Gastrocnemius medialis (tissue), 4 donors: ENCODE data around the gene EPHX1. TPM values are rescaled to one million over a fixed set of nuclear protein-coding genes. Genes with fewer than 3 reads are reported as not detected.

ENCODE experiments used
- ATAC-seq, 2 donors: fragments of 150-250 bp; one replicate each; pipeline ENCODE4 v1.9.1; 2016
- DNase-seq, 2 donors: peaks; one replicate each; pipeline ENCODE4 v3.0.0-alpha.2; 2019
- H3K27ac ChIP-seq, 4 donors: fragments of 200-600 bp; sonication (generic); 1 replicate in 1 of 4; 2 replicates in 3 of 4; pipeline ENCODE4 v1.5.1; 2016 to 2018; ENCODE audit warnings: mild to moderate bottlenecking in 2 of 4, moderate library complexity in 1 of 4
- H3K27me3 ChIP-seq, 3 donors: fragments of 200-600 bp; sonication (generic) in 2 of 3; 1 replicate in 1 of 3; 2 replicates in 2 of 3; pipeline versions ENCODE4 v1.5.1 to v1.6.0; 2016 to 2019; ENCODE audit warnings: mild to moderate bottlenecking in 1 of 3, moderate library complexity in 1 of 3
- H3K36me3 ChIP-seq, 2 donors: fragments of 200-600 bp; sonication (generic) in 1 of 2; one replicate each; pipeline ENCODE4 v1.5.1; 2017 to 2018
- H3K4me1 ChIP-seq, 2 donors: fragments of 200-600 bp; sonication (generic) in 1 of 2; one replicate each; pipeline ENCODE4 v1.5.1; 2016 to 2017; ENCODE audit warnings: mild to moderate bottlenecking in 2 of 2
- H3K4me3 ChIP-seq, 4 donors: fragments of 200-600 bp; sonication (generic) in 3 of 4; 1 replicate in 1 of 4; 2 replicates in 3 of 4; pipeline ENCODE4 v1.5.1; 2016 to 2019; ENCODE audit warnings: mild to moderate bottlenecking in 2 of 4
- H3K9me3 ChIP-seq, 3 donors: fragments of 200-600 bp; sonication (generic) in 2 of 3; 1 replicate in 1 of 3; 2 replicates in 2 of 3; pipeline ENCODE4 v1.5.1; 2016 to 2019
- POLR2A ChIP-seq, 2 donors: fragments of 450-650 bp; IDR thresholded peaks; one replicate each; pipeline ENCODE4 v1.6.1; 2017; ENCODE audit warnings: antibody characterized with exemption in 2 of 2, mild to moderate bottlenecking in 2 of 2, moderate library complexity in 2 of 2
- in situ Hi-C, 4 donors: fragments of 200-750 bp; cut with MboI; loops; one replicate each; pipeline versions ENCODE4 v1.15.0 to v1.8.0; 2017; ENCODE audit warnings: low sequenced_read_pairs in 4 of 4
- intact Hi-C: fragments of 100-400 bp; cut with DNase I; formaldehyde crosslinking; loops from one replicate; pipeline ENCODE4 v1.15.1; 2023; ENCODE audit warnings: low total_unique reads
- total RNA-seq, 4 donors: library from RNA; depleted of rRNA; stranded (reverse); fragments of >200 nt; gene quantifications; one replicate each; pipeline versions ENCODE4 v1.1.0 to v1.2.3, GENCODE V29; 2016
- TF ChIP-seq, protein P1 (sequence below), 5 experiments: fragments of 450-650 bp in 3 of 5; fragments of 200-600 bp in 2 of 5; sonication (generic) in 2 of 5; IDR thresholded peaks in 4 of 5; conservative IDR thresholded peaks in 1 of 5; 1 replicate in 4 of 5; 2 replicates in 1 of 5; pipeline ENCODE4 v1.5.1; 2016 to 2019; ENCODE audit warnings: antibody characterized with exemption in 5 of 5, mild to moderate bottlenecking in 3 of 5, moderate library complexity in 3 of 5

The EPHX1 gene
- total RNA-seq, 4 donors from 2014 or later, result 65.7 to 155 (median 108) TPM

DNA sequence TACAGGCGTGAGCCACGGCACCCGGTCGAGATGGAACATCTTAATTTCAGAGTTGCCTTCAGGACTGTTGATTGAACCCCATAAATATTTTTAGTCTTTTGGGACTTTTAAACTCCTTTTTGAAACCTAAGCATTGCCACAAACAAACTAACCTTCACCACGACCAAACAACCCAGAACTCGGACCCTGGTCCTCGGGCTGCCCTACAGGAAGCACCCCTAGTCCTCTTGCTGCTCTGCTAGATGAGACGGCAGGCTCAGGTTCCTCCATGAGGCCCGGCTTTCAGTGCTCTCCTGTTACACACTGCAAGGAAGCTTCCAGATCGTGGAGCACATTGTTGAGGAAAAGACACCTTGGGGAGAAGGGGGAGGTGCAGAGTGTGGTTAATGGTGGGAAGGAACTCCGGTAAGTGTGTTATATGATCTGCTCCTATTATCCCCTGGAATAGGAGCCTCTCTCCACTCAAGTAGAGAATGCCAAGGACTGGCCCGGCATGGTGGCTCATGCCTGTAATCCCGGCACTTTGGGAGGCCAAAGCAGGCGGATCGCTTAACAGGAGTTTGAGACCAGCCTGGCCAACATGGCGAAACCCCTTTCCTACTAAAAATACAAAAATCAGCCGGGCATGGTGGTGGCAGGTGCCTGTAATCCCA is 5.7 kb downstream of the EPHX1 start:
- no peak for TF ChIP-seq POLR2A (IDR thresholded peaks at IDR 0.05)
- TF ChIP-seq, protein P1, sequence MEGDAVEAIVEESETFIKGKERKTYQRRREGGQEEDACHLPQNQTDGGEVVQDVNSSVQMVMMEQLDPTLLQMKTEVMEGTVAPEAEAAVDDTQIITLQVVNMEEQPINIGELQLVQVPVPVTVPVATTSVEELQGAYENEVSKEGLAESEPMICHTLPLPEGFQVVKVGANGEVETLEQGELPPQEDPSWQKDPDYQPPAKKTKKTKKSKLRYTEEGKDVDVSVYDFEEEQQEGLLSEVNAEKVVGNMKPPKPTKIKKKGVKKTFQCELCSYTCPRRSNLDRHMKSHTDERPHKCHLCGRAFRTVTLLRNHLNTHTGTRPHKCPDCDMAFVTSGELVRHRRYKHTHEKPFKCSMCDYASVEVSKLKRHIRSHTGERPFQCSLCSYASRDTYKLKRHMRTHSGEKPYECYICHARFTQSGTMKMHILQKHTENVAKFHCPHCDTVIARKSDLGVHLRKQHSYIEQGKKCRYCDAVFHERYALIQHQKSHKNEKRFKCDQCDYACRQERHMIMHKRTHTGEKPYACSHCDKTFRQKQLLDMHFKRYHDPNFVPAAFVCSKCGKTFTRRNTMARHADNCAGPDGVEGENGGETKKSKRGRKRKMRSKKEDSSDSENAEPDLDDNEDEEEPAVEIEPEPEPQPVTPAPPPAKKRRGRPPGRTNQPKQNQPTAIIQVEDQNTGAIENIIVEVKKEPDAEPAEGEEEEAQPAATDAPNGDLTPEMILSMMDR (IDR thresholded peaks at IDR 0.05 in 4 of 5, conservative IDR thresholded peaks at IDR 0.05 in 1 of 5), result no peak
- Histone ChIP-seq H3K4me1 (peaks cover 91% of the 10 kb centered on the region in 2 donors), H3K27me3 (no peaks in the 10 kb centered on the region), H3K27ac (peak overlapping the region; percentile 94 to 97 (median 96)), H3K4me3 (no peak overlapping the region), H3K36me3 (no peaks in the 10 kb centered on the region), H3K9me3 (no peaks in the 10 kb centered on the region)
- intact Hi-C loops (loop anchor here (2.0 kb wide), 2 partner anchors 19 to 67 kb away; partner anchors contain the start of gene TMEM63A), in situ Hi-C loops (no loop called here)
- DNase-seq (peak; percentile 66 to 77), ATAC-seq (peak; percentile 38 to 49)

DNA sequence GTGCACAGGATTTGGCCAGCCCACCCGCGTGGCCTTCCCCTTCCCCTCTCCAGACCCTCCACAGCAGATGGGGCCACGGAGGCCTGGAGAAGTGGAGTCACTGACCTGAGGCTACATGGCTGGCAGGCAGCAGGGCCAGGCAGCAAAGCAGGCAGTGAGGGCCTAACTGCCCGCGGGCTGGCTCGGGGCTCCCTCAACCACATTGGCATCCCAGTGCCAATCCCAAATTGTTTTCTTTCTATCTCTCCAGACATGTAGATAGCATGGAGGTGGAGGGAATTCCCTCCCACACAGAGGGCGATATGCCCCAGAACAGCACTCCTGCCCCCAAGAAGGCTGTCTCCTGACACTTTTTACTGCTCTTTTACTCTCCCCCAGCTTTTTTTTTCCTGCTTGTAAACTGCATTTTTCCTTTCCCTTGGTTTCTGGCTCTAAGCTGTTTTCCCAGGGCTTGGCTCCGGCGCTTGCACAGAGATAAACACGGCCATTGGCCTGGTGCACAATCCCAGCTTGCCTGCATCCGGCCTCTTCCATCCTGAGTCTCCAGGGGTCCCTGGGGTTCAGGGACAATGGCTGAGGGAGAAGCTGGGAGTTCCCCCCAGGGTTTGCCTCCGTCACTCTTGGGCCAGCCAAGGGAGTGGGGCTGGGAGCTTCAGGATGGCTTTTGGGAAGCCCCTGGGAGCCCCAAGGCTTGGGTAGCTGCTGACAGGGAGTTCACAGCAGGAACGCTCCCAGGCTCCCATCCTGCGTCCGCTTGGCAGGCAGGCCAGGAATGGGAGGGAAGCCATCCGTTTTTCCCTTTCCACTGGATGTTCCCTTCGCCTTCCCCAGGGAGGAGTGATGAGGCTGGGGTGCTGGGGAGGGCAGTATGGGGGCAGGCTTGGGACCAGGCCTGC is 7.0 kb downstream of the EPHX1 start:
- DNase-seq (peak; percentile 41 to 63), ATAC-seq (peak; percentile 28 to 33)
- in situ Hi-C loops (no loop called here), intact Hi-C loops (loop anchor here (2.0 kb wide), 2 partner anchors 18 to 66 kb away; partner anchors contain the start of gene TMEM63A)
- Histone ChIP-seq H3K27me3 (no peaks in the 10 kb centered on the region), H3K4me3 (peak overlapping the region; percentile 1 to 22 (median 2)), H3K36me3 (no peaks in the 10 kb centered on the region), H3K9me3 (no peaks in the 10 kb centered on the region), H3K27ac (peak overlapping the region; percentile 94 to 97 (median 96)), H3K4me1 (peaks cover 83 to 96% of the 10 kb centered on the region in 2 donors)
- TF ChIP-seq, protein P1 (IDR thresholded peaks at IDR 0.05 in 4 of 5, conservative IDR thresholded peaks at IDR 0.05 in 1 of 5), result no peak
- TF ChIP-seq POLR2A (IDR thresholded peaks at IDR 0.05), result no peak

DNA sequence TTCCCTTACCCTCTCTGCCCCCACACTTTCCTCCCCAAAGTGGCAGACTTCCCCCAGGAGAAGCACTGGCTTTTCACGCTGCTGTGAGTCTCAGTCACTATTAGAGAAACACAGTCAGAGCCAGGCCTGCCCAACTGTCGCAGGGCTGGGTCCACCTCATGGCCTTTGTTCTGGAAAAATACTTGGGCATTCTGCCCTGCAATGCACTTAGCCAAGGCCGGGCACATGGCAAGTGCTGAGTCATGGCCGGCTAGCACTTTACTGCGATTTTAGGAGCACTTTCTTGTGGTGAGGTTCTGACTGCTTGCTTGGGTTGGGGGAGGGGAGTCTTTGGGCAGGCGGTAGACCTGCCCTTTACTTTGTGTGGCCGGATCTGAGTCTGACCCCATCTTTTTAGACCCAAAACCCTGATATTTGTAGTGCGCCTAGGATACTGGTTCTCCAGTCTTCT is 7.7 kb downstream of the EPHX1 start:
- Histone ChIP-seq H3K27me3 (no peaks in the 10 kb centered on the region), H3K27ac (peak overlapping the region; percentile 94 to 97 (median 96)), H3K36me3 (no peaks in the 10 kb centered on the region), H3K9me3 (no peaks in the 10 kb centered on the region), H3K4me1 (peaks cover 82 to 96% of the 10 kb centered on the region in 2 donors), H3K4me3 (peak overlapping the region; percentile 1 to 22 (median 2))
- ATAC-seq (peak; percentile 73 to 78), DNase-seq (peak; percentile 88 to 91)
- TF ChIP-seq POLR2A (IDR thresholded peaks at IDR 0.05), result peak in 1 of 2 donors; percentile 27
- TF ChIP-seq, protein P1 (IDR thresholded peaks at IDR 0.05 in 4 of 5, conservative IDR thresholded peaks at IDR 0.05 in 1 of 5), result no peak
- intact Hi-C loops, result loop anchor here (2.0 kb wide), 2 partner anchors 17 to 65 kb away; partner anchors contain the start of gene TMEM63A
- in situ Hi-C loops, result no loop called here

DNA sequence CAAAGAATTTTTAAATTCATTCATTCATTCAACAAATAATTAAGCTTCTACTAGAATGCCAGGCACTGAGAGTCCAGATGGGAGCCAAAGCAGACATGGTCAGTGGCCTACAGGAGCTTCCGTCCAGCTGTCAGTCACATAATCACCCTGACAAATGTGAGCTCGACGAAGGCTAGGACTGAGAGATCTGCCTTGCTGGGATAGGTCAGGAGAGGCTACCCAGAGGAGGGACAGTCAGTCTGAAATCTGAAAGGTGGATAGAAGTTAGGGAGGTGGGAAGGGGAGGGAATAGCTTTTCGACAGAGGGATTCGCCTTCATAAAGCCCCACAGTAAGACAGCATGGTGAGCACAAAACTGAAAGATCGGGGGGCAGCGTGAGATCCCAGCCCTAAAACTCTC is 8.3 kb downstream of the EPHX1 start:
- intact Hi-C loops, result no loop called here
- DNase-seq (no peak), ATAC-seq (peak; percentile 43)
- Histone ChIP-seq H3K9me3 (no peaks in the 10 kb centered on the region), H3K4me3 (no peak overlapping the region), H3K4me1 (peaks cover 76 to 96% of the 10 kb centered on the region in 2 donors), H3K36me3 (no peaks in the 10 kb centered on the region), H3K27ac (peak overlapping the region; percentile 94 to 97 (median 96)), H3K27me3 (no peaks in the 10 kb centered on the region)
- TF ChIP-seq, protein P1 (IDR thresholded peaks at IDR 0.05 in 4 of 5, conservative IDR thresholded peaks at IDR 0.05 in 1 of 5), result no peak
- TF ChIP-seq POLR2A (IDR thresholded peaks at IDR 0.05), result no peak
- in situ Hi-C loops, result no loop called here
